PFSK-1 (cell line): Measurements from ENCODE around the gene ROBO1.

Experiments
- POLR2AphosphoS5 ChIP-seq: IDR thresholded peaks from 2 replicates; pipeline ENCODE4 v1.6.1; 2012; ENCODE audit warnings: low read depth, mild to moderate bottlenecking, control low read depth, low read length, moderate library complexity
- SIN3A ChIP-seq: IDR thresholded peaks from 2 replicates; pipeline ENCODE4 v1.6.1; 2012; ENCODE audit warnings: mild to moderate bottlenecking, low read length, moderate library complexity, borderline replicate concordance; ENCODE audit not compliant: insufficient read depth
- TAF1 ChIP-seq: IDR thresholded peaks from 2 replicates; pipeline ENCODE4 v1.6.1; 2012; ENCODE audit warnings: low read length, control low read depth, borderline replicate concordance; ENCODE audit not compliant: insufficient read depth
- TF ChIP-seq, protein P1 (sequence below), 2 experiments: IDR thresholded peaks; 2 replicates each; pipeline versions ENCODE4 v1.6.1 to v1.8.0; 2011 to 2012; ENCODE audit warnings: low read depth in 2 of 2, low read length in 2 of 2, control low read depth in 1 of 2, inconsistent platforms in 1 of 2, mild to moderate bottlenecking in 1 of 2, moderate library complexity in 1 of 2; ENCODE audit not compliant: insufficient read depth in 1 of 2

GRCh38 chr3:79480746-79481145 is 287.1 kb downstream of the ROBO1 start:
- TF ChIP-seq, protein P1, sequence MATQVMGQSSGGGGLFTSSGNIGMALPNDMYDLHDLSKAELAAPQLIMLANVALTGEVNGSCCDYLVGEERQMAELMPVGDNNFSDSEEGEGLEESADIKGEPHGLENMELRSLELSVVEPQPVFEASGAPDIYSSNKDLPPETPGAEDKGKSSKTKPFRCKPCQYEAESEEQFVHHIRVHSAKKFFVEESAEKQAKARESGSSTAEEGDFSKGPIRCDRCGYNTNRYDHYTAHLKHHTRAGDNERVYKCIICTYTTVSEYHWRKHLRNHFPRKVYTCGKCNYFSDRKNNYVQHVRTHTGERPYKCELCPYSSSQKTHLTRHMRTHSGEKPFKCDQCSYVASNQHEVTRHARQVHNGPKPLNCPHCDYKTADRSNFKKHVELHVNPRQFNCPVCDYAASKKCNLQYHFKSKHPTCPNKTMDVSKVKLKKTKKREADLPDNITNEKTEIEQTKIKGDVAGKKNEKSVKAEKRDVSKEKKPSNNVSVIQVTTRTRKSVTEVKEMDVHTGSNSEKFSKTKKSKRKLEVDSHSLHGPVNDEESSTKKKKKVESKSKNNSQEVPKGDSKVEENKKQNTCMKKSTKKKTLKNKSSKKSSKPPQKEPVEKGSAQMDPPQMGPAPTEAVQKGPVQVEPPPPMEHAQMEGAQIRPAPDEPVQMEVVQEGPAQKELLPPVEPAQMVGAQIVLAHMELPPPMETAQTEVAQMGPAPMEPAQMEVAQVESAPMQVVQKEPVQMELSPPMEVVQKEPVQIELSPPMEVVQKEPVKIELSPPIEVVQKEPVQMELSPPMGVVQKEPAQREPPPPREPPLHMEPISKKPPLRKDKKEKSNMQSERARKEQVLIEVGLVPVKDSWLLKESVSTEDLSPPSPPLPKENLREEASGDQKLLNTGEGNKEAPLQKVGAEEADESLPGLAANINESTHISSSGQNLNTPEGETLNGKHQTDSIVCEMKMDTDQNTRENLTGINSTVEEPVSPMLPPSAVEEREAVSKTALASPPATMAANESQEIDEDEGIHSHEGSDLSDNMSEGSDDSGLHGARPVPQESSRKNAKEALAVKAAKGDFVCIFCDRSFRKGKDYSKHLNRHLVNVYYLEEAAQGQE (IDR thresholded peaks at IDR 0.05; ENCODE audit: insufficient read depth in 1 of 2, low read depth in 2 of 2, low read length in 2 of 2), result no peak
- TF ChIP-seq TAF1, result no peak
- TF ChIP-seq POLR2AphosphoS5, result no peak
- TF ChIP-seq SIN3A, result no peak
